Endodermal cell (in vitro differentiated cells): Measurements from ENCODE around the gene ASCL1. TPM values are rescaled to one million over a fixed set of nuclear protein-coding genes. Genes with fewer than 3 reads are reported as not detected.

ENCODE experiments used
- DNase-seq: peaks from one replicate; pipeline ENCODE4 v3.0.0-alpha.2; 2017
- H3K27ac ChIP-seq: 2 replicates; pipeline ENCODE4 v1.5.1; 2013; ENCODE audit warnings: mild to moderate bottlenecking, low read depth, low read length, moderate library complexity
- H3K27me3 ChIP-seq: 2 replicates; pipeline ENCODE4 v1.6.1; 2013; ENCODE audit warnings: mild to moderate bottlenecking, low read length, moderate library complexity; ENCODE audit not compliant: insufficient read depth, control insufficient read depth, poor library complexity, severe bottlenecking
- H3K36me3 ChIP-seq: 2 replicates; pipeline ENCODE4 v1.7.0; 2013; ENCODE audit warnings: mild to moderate bottlenecking, low read length, moderate library complexity; ENCODE audit not compliant: control insufficient read depth, insufficient read depth
- H3K4me1 ChIP-seq: one replicate; pipeline ENCODE4 v1.7.0; 2013; ENCODE audit warnings: low read length; ENCODE audit not compliant: control insufficient read depth, insufficient read depth
- H3K4me3 ChIP-seq: 2 replicates; pipeline ENCODE4 v1.5.1; 2013; ENCODE audit warnings: mild to moderate bottlenecking, low read length, moderate library complexity
- H3K9ac ChIP-seq: 2 replicates; pipeline ENCODE4 v1.6.1; 2013; ENCODE audit warnings: mild to moderate bottlenecking, low read length, moderate library complexity; ENCODE audit not compliant: poor library complexity, severe bottlenecking; ENCODE audit errors: extremely low read depth
- H3K9me3 ChIP-seq: 2 replicates; pipeline ENCODE4 v1.6.1; 2013; ENCODE audit warnings: mild to moderate bottlenecking, low read length, moderate library complexity; ENCODE audit not compliant: control insufficient read depth
- H3K27ac Mint-ChIP-seq: 2 replicates; pipeline ENCODE4 v1.8.0; 2020; ENCODE audit warnings: mixed read lengths
- H3K27me3 Mint-ChIP-seq: 2 replicates; pipeline ENCODE4 v1.8.0; 2021; ENCODE audit warnings: mild to moderate bottlenecking, mixed read lengths; ENCODE audit not compliant: insufficient read depth
- H3K36me3 Mint-ChIP-seq: 2 replicates; pipeline ENCODE4 v1.8.0; 2020; ENCODE audit warnings: low read depth, mixed read lengths
- H3K4me1 Mint-ChIP-seq: 2 replicates; pipeline ENCODE4 v1.8.0; 2020; ENCODE audit warnings: mixed read lengths
- H3K4me3 Mint-ChIP-seq: 2 replicates; pipeline ENCODE4 v1.8.0; 2020; ENCODE audit warnings: mild to moderate bottlenecking, moderate library complexity, mixed read lengths
- H3K9me3 Mint-ChIP-seq: 2 replicates; pipeline ENCODE4 v1.8.0; 2020; ENCODE audit warnings: mild to moderate bottlenecking, mixed read lengths
- CTCF ChIP-seq: fragments of 200-600 bp; sonication (generic); conservative IDR thresholded peaks from 2 replicates; pipeline ENCODE4 v1.5.0; 2021; ENCODE audit warnings: antibody characterized with exemption, mild to moderate bottlenecking
- WGBS, 2 experiments: methylation state at CpG; one replicate each; pipeline versions ENCODE4 v1.1.5 to v1.1.7; 2013; ENCODE audit warnings: missing lambda C conversion rate in 2 of 2, mixed read lengths in 1 of 2; ENCODE audit not compliant: insufficient coverage in 1 of 2, insufficient read length in 1 of 2; 5-methylcytosine and 5-hydroxymethylcytosine counted together
- total RNA-seq, 2 donors: library from RNA; stranded (reverse); fragmentation: NEBNext Ultra II Directional in 1 of 2; extraction: Animal tissue kit (Norgen Biotek cat#: 25700) in 1 of 2; gene quantifications; 2 replicates in 1 of 2; 3 replicates in 1 of 2; pipeline ENCODE4 v1.2.1, GENCODE V29; 2021

The ASCL1 gene
- total RNA-seq, 2 donors from 2014 or later, result not detected

- no peaks in the 10 kb centered on the region for H3K9me3 Mint-ChIP-seq
- H3K4me3 Mint-ChIP-seq, result peak overlapping the region; percentile 53
- peaks cover 9% of the 10 kb centered on the region for H3K4me1 Mint-ChIP-seq
- Histone ChIP-seq H3K27ac (no peak overlapping the region), H3K9me3 (no peaks in the 10 kb centered on the region), H3K4me1 (peaks cover 3% of the 10 kb centered on the region), H3K36me3 (no peaks in the 10 kb centered on the region), H3K4me3 (peak overlapping the region; percentile 47), H3K9ac (no peak overlapping the region), H3K27me3 (peaks cover 100% of the 10 kb centered on the region)
- TF ChIP-seq CTCF, result no peak
- DNase-seq, result no peak
- peaks cover 99% of the 10 kb centered on the region for H3K27me3 Mint-ChIP-seq
- 3 to 7% methylated on average over 8 to 17 of the region's 19 CpGs for WGBS, 2 experiments
- no peaks in the 10 kb centered on the region for H3K36me3 Mint-ChIP-seq
- no peak overlapping the region for H3K27ac Mint-ChIP-seq
Observed at GRCh38 chr12:102956738-102957327, 641 bp upstream of the ASCL1 start.

GRCh38 chr12:102958073-102958829 is 777 bp downstream of the ASCL1 start:
- WGBS, 2 experiments, result 0% methylated on average over 33 to 83 of the region's 83 CpGs
- Mint-ChIP-seq H3K36me3 (no peaks in the 10 kb centered on the region), H3K4me3 (peak overlapping the region; percentile 53), H3K27ac (no peak overlapping the region), H3K9me3 (peaks cover 2% of the 10 kb centered on the region), H3K4me1 (peaks cover 17% of the 10 kb centered on the region), H3K27me3 (peaks cover 99% of the 10 kb centered on the region)
- Histone ChIP-seq H3K9ac (no peak overlapping the region), H3K4me1 (peaks cover 3% of the 10 kb centered on the region), H3K9me3 (peaks cover 2% of the 10 kb centered on the region), H3K4me3 (peak overlapping the region; percentile 75), H3K27me3 (peaks cover 100% of the 10 kb centered on the region), H3K27ac (no peak overlapping the region), H3K36me3 (no peaks in the 10 kb centered on the region)
- peak; percentile 33 for TF ChIP-seq CTCF
- DNase-seq, result peak; percentile 93

- WGBS, 2 experiments, result 0 to 5% methylated on average over 2 to 15 of the region's 15 CpGs
- no peak overlapping the region for H3K27ac ChIP-seq
- TF ChIP-seq CTCF, result no peak
Observed at GRCh38 chr12:102958830-102959176, 1.3 kb downstream of the ASCL1 start.

More at GRCh38 chr12:102958830-102959176, 1.3 kb downstream of the ASCL1 start:
- Histone ChIP-seq H3K9ac (no peak overlapping the region), H3K4me3 (peak overlapping the region; percentile 67), H3K36me3 (no peaks in the 10 kb centered on the region), H3K4me1 (peaks cover 3% of the 10 kb centered on the region), H3K27me3 (peaks cover 100% of the 10 kb centered on the region), H3K9me3 (peaks cover 8% of the 10 kb centered on the region)
- H3K4me3 Mint-ChIP-seq, result peak overlapping the region; percentile 53
- H3K9me3 Mint-ChIP-seq, result peaks cover 8% of the 10 kb centered on the region
- H3K27me3 Mint-ChIP-seq, result peaks cover 99% of the 10 kb centered on the region
- no peak overlapping the region for H3K27ac Mint-ChIP-seq
- H3K36me3 Mint-ChIP-seq, result peaks cover under 1% of the 10 kb centered on the region
- DNase-seq, result no peak
- peaks cover 19% of the 10 kb centered on the region for H3K4me1 Mint-ChIP-seq
